Measurements from ENCODE around the gene IFT122.

The IFT122 gene

DNA sequence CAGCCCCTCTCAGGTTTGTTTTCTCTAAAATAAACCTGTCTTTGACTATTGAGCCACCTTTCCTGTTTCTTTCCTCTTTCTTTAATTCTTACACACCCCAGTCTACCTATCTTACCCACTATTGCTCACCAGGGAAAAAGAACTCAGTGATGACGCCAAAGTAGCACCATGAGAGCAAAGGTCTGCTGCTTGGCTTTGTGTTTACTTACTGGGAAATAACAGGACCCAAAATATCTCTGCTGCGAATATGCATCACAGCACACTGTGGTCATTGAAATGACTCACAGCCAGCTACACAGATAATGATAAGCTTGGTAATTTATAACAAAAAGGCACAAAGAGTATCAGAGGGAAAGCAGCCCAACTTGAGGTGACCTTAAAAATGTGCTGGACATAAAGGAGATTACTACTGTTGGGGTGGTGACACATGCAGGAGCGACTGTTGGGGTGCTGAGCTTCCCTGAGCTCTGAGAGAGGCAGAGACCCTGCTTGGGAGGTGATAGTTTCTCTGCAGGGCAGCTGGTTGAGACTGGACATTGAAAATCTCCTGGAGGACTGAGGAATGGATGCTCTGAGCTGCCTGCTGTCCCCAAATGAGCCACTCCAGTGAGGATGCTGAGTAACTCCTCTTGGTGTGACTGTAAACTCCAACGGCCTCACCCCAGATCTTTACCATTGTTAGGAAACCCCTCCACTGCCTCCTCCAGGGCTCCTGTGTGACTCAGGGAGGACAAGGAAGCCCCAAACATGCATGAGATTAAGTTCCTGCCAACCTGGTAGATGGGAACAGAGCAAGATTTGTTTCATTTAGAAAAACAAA lies 26.1 kb upstream of the IFT122 start:
- TF ChIP-seq, protein P1, sequence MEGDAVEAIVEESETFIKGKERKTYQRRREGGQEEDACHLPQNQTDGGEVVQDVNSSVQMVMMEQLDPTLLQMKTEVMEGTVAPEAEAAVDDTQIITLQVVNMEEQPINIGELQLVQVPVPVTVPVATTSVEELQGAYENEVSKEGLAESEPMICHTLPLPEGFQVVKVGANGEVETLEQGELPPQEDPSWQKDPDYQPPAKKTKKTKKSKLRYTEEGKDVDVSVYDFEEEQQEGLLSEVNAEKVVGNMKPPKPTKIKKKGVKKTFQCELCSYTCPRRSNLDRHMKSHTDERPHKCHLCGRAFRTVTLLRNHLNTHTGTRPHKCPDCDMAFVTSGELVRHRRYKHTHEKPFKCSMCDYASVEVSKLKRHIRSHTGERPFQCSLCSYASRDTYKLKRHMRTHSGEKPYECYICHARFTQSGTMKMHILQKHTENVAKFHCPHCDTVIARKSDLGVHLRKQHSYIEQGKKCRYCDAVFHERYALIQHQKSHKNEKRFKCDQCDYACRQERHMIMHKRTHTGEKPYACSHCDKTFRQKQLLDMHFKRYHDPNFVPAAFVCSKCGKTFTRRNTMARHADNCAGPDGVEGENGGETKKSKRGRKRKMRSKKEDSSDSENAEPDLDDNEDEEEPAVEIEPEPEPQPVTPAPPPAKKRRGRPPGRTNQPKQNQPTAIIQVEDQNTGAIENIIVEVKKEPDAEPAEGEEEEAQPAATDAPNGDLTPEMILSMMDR (IDR thresholded peaks at IDR 0.05; ENCODE audit: low read depth, low read length) = no peak
- H3K27ac ChIP-seq = no peak overlapping the region
- H3K9me3 ChIP-seq (ENCODE audit: severe bottlenecking) = no peaks in the 10 kb centered on the region
- H3K27me3 ChIP-seq (ENCODE audit: insufficient read depth, low read depth, severe bottlenecking) = no peaks in the 10 kb centered on the region
- DNase-seq = no peak
- no peak overlapping the region for H3K4me3 ChIP-seq (ENCODE audit: low read depth, low read length)
- no peaks in the 10 kb centered on the region for H3K36me3 ChIP-seq

DNA sequence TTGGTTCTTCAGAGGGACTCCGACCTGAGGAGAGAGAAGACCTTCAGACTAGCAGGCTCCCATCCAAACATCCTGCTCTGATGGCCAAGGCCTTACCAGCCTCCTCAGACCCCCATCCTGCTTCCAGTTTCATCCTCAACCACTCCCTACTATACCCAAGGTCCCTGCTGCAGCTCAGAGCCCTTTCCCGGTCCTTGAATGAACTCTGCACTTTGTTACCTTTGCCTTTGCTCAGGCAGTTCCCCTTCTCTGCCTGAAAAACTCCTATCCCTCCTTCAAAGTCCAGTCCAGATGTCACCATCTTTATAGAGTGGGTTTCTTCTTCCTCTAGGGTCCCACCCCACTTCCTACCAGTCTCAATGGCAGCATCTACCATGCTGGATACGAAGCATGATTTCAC lies 24.6 kb upstream of the IFT122 start:
- no peak overlapping the region for H3K27ac ChIP-seq
- TF ChIP-seq, protein P1 (IDR thresholded peaks at IDR 0.05; ENCODE audit: low read depth, low read length) = no peak

DNA sequence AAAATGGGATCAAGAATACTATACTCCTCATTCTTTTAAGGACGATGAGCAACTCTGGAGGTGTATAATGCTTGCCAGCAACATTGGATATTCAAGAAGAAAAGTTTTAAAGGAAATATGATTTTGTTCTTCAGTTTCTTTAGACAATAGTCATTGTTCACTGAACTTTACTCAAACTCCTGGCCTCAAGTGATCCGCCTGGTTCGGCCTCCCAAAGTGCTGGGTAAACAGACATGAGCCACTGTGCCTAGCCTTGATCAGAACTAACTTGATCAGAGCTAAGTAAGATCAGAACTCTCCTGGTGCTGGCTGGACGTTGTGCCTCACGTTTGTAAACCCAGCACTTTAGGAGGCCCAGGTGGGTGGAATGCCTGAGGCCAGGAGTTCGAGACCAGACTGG lies 24.2 kb upstream of the IFT122 start:
- no peaks in the 10 kb centered on the region for H3K36me3 ChIP-seq
- no peaks in the 10 kb centered on the region for H3K27me3 ChIP-seq (ENCODE audit: insufficient read depth, low read depth, severe bottlenecking)
- TF ChIP-seq, protein P1 (IDR thresholded peaks at IDR 0.05; ENCODE audit: low read depth, low read length) = no peak
- DNase-seq = no peak
- H3K9me3 ChIP-seq (ENCODE audit: severe bottlenecking) = no peaks in the 10 kb centered on the region
- no peak overlapping the region for H3K27ac ChIP-seq
- H3K4me3 ChIP-seq (ENCODE audit: low read depth, low read length) = no peak overlapping the region

More for the DNA sequence above, 24.6 kb upstream of the IFT122 start:
- Histone ChIP-seq H3K27me3 (ENCODE audit: insufficient read depth, low read depth, severe bottlenecking) (no peaks in the 10 kb centered on the region), H3K36me3 (no peaks in the 10 kb centered on the region), H3K4me3 (ENCODE audit: low read depth, low read length) (no peak overlapping the region), H3K9me3 (ENCODE audit: severe bottlenecking) (no peaks in the 10 kb centered on the region)
- DNase-seq = no peak

DNA sequence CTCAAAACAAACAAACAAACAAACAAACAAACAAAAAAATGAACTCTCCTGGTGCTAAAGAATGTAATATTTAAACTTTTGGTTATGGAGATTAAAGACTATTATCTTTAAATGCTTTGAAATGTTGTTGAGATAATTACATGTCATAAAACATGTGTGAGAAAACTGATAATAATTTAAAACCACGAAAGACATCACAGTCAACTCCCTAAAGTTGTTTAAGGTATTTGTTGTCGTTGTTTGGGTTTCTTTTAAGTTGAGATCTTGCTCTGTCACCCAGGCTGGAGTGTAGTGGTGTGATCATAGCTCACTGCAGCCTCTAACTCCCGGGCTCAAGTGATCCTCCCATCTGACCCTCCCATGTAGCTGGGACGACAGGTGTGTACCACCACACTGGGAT lies 23.6 kb upstream of the IFT122 start:
- Histone ChIP-seq H3K27me3 (ENCODE audit: insufficient read depth, low read depth, severe bottlenecking) (no peaks in the 10 kb centered on the region), H3K9me3 (ENCODE audit: severe bottlenecking) (no peaks in the 10 kb centered on the region), H3K36me3 (no peaks in the 10 kb centered on the region), H3K4me3 (ENCODE audit: low read depth, low read length) (no peak overlapping the region), H3K27ac (no peak overlapping the region)
- no peak for DNase-seq
- TF ChIP-seq, protein P1 (IDR thresholded peaks at IDR 0.05; ENCODE audit: low read depth, low read length) = no peak

DNA sequence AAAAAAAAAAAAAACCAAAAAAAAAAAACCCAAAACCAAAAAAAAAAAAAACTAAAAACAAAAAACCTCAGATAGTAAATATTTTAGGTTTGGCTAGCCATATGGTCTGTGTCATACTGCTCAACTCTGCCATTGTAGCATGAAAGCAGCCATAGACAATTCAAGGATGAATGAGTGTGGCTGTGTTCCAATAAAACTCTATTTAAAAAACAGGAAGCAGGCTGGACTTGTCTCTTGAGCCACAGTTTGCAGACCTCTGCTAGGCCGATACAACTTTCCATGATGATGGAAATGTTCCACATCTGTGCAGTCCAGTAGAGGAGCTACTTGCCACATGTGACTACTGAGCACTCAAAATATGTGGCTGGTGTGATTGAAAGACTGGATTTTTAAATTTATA lies 22.7 kb upstream of the IFT122 start:
- TF ChIP-seq, protein P1 (IDR thresholded peaks at IDR 0.05; ENCODE audit: low read depth, low read length) = no peak
- H3K27ac ChIP-seq = no peak overlapping the region
- H3K9me3 ChIP-seq (ENCODE audit: severe bottlenecking) = no peaks in the 10 kb centered on the region
- H3K27me3 ChIP-seq (ENCODE audit: insufficient read depth, low read depth, severe bottlenecking) = no peaks in the 10 kb centered on the region
- H3K36me3 ChIP-seq = no peaks in the 10 kb centered on the region
- DNase-seq = no peak
- H3K4me3 ChIP-seq (ENCODE audit: low read depth, low read length) = no peak overlapping the region

All from WERI-Rb-1 (cell line).